B cell (primary cell): ENCODE data around the gene SNCA. TPM values are rescaled to one million over a fixed set of nuclear protein-coding genes. Genes with fewer than 3 reads are reported as not detected.

Experiments used
- ATAC-seq: fragments of 200-7000 bp; cut with Tn5 transposase; one replicate; pipeline ENCODE4 v1.10.0; 2021; ENCODE audit warnings: low read depth, mild to moderate bottlenecking, moderate number of reproducible peaks, moderate library complexity
- CTCF ChIA-PET: fragments of 350-600 bp; sonication (Branson Sonifier 250); formaldehyde crosslinking; loops from one replicate; lab custom pipeline; 2021; ENCODE audit warnings: antibody characterized with exemption, inconsistent platforms; lab: Charles Lee
- POLR2A ChIA-PET: fragments of 350-600 bp; sonication (Branson Sonifier 250); formaldehyde crosslinking; loops from one replicate; lab custom pipeline; 2021; ENCODE audit warnings: antibody characterized with exemption; lab: Charles Lee
- DNase-seq: peaks from one replicate; pipeline ENCODE4 v3.0.0; 2013
- H2AFZ ChIP-seq: 2 replicates; pipeline ENCODE4 v1.6.1; 2012; ENCODE audit warnings: mild to moderate bottlenecking, low read depth, low read length; ENCODE audit not compliant: insufficient read depth, poor library complexity, severe bottlenecking
- H3K27ac ChIP-seq, 2 donors: 1 replicate in 1 of 2; 2 replicates in 1 of 2; pipeline ENCODE4 v1.5.1; 2012 to 2013; ENCODE audit warnings: low read length in 2 of 2, mild to moderate bottlenecking in 2 of 2, moderate library complexity in 1 of 2
- H3K27me3 ChIP-seq, 4 experiments: fragments of 200-600 bp in 1 of 4; sonication (generic) in 1 of 4; replicated peaks in 1 of 4; 1 replicate in 2 of 4; 2 replicates in 2 of 4; pipeline versions ENCODE4 v1.6.1 to v1.7.0; 2013 to 2016; ENCODE audit warnings: low read length in 3 of 4, mild to moderate bottlenecking in 2 of 4, mixed read lengths in 1 of 4, moderate library complexity in 1 of 4; ENCODE audit not compliant: insufficient read depth in 4 of 4, control insufficient read depth in 3 of 4; ENCODE audit errors: control extremely low read depth in 1 of 4
- H3K36me3 ChIP-seq, 2 experiments: replicated peaks in 1 of 2; 1 replicate in 1 of 2; 2 replicates in 1 of 2; pipeline versions ENCODE4 v1.6.1 to v1.7.1; 2013; ENCODE audit warnings: low read length in 1 of 2; ENCODE audit not compliant: insufficient read depth in 2 of 2, control insufficient read depth in 1 of 2; ENCODE audit errors: control extremely low read depth in 1 of 2, extremely low read depth in 1 of 2
- H3K4me1 ChIP-seq, 2 donors: fragments of 200-600 bp in 1 of 2; sonication (generic) in 1 of 2; 1 replicate in 1 of 2; 2 replicates in 1 of 2; pipeline versions ENCODE4 v1.5.1 to v1.6.1; 2013 to 2017; ENCODE audit warnings: low read length in 2 of 2; ENCODE audit not compliant: control insufficient read depth in 2 of 2, insufficient read depth in 2 of 2
- H3K4me2 ChIP-seq: replicated peaks from 2 replicates; pipeline ENCODE3; 2012; ENCODE audit warnings: mild to moderate bottlenecking, low read depth, low read length; ENCODE audit not compliant: poor library complexity, severe bottlenecking
- H3K4me3 ChIP-seq, 5 experiments: fragments of 200-600 bp in 1 of 5; sonication (generic) in 1 of 5; 1 replicate in 3 of 5; 2 replicates in 2 of 5; pipeline versions ENCODE4 v1.5.1 to v1.7.0; 2011 to 2016; ENCODE audit warnings: low read length in 4 of 5, mild to moderate bottlenecking in 4 of 5, low read depth in 2 of 5, control low read depth in 1 of 5, moderate library complexity in 1 of 5; ENCODE audit not compliant: insufficient read depth in 1 of 5; ENCODE audit errors: control extremely low read depth in 1 of 5, extremely low read depth in 1 of 5
- H3K79me2 ChIP-seq: fragments of 200-600 bp; sonication (generic); one replicate; pipeline ENCODE4 v1.6.0; 2016; ENCODE audit warnings: low read length; ENCODE audit not compliant: control insufficient read depth, insufficient read depth
- H3K9ac ChIP-seq: fragments of 200-600 bp; sonication (generic); 2 replicates; pipeline ENCODE4 v1.6.1; 2017; ENCODE audit warnings: mild to moderate bottlenecking, low read length, moderate library complexity
- H3K9me3 ChIP-seq, 3 donors: one replicate each; pipeline versions ENCODE4 v1.6.1 to v1.7.1; 2013; ENCODE audit warnings: low read length in 2 of 3; ENCODE audit not compliant: control insufficient read depth in 2 of 3, insufficient read depth in 1 of 3; ENCODE audit errors: control extremely low read depth in 1 of 3
- H4K20me1 ChIP-seq: 2 replicates; pipeline ENCODE4 v1.6.0; 2012; ENCODE audit warnings: mild to moderate bottlenecking, low read length; ENCODE audit not compliant: insufficient read depth, control insufficient read depth, poor library complexity, severe bottlenecking
- H3K27ac Mint-ChIP-seq: one replicate; pipeline ENCODE4 v1.8.0; 2021; ENCODE audit warnings: mixed read lengths
- H3K27me3 Mint-ChIP-seq: one replicate; pipeline ENCODE4 v1.8.0; 2021; ENCODE audit warnings: mixed read lengths
- H3K4me1 Mint-ChIP-seq: one replicate; pipeline ENCODE4 v1.8.0; 2021; ENCODE audit warnings: mixed read lengths
- H3K4me3 Mint-ChIP-seq: one replicate; pipeline ENCODE4 v1.8.0; 2021; ENCODE audit warnings: mixed read lengths
- H3K9me3 Mint-ChIP-seq: one replicate; pipeline ENCODE4 v1.8.0; 2022; ENCODE audit warnings: mixed read lengths; ENCODE audit not compliant: insufficient read depth
- EZH2 ChIP-seq: IDR thresholded peaks from 2 replicates; pipeline ENCODE4 v1.6.1; 2012; ENCODE audit warnings: borderline replicate concordance, low read depth, mild to moderate bottlenecking, moderate library complexity, low read length; ENCODE audit not compliant: insufficient read depth, poor library complexity, severe bottlenecking
- WGBS: methylation state at CpG from one replicate; pipeline ENCODE4 v1.1.5; 2013; ENCODE audit warnings: missing lambda C conversion rate; ENCODE audit not compliant: insufficient coverage; 5-methylcytosine and 5-hydroxymethylcytosine counted together
- intact Hi-C: fragments of 100-400 bp; cut with micrococcal nuclease; formaldehyde crosslinking; loops from one replicate; pipeline ENCODE4 v1.10.0; 2022
- polyA minus RNA-seq: library from RNA; depleted of rRNA, polyadenylated mRNA; stranded (reverse); fragments of >200 nt; gene quantifications from 2 replicates; pipeline ENCODE4 v1.2.3, GENCODE V29; 2012
- polyA plus RNA-seq: library from polyadenylated mRNA; depleted of rRNA; stranded (reverse); fragments of >200 nt; gene quantifications from 2 replicates; pipeline ENCODE4 v1.2.3, GENCODE V29; 2012
- total RNA-seq, 2 donors: library from RNA; stranded (reverse); fragments of 120-200 nt in 1 of 2; gene quantifications; 1 replicate in 1 of 2; 2 replicates in 1 of 2; pipeline versions ENCODE4 v1.2.3 to v1.2.4, GENCODE V29; 2013 to 2022
- TF ChIP-seq, protein P1 (sequence below): fragments of 200-600 bp; IDR thresholded peaks from one replicate; pipeline ENCODE4 v1.8.0; 2022; ENCODE audit warnings: antibody characterized with exemption, mild to moderate bottlenecking

SNCA gene
- total RNA-seq = 1.3 and 3.4 TPM in 2 replicates
- 6.2 TPM for total RNA-seq (2013)
- 0.48 and 0.71 TPM in 2 replicates for polyA plus RNA-seq
- 10.8 TPM in 1 of 2 replicates, not detected in the other for polyA minus RNA-seq

- H3K9me3 ChIP-seq = peaks cover 0 to 15% (median 0%) of the 10 kb centered on the region in 3 donors
- peak within 1 kb of the TSS; percentile 69 for H2AFZ ChIP-seq
- no peak within 1 kb of the TSS for H3K27ac ChIP-seq
- peaks cover 22 to 24% of the 10 kb centered on the region in 2 donors for H3K4me1 ChIP-seq
- no peaks in the 10 kb centered on the region for H3K9me3 Mint-ChIP-seq
- H3K79me2 ChIP-seq = no peaks in the 10 kb centered on the region
- CTCF ChIA-PET = no interaction called here
- H3K4me2 ChIP-seq = peak within 1 kb of the TSS; percentile 88
- POLR2A ChIA-PET = no interaction called here
- WGBS = 4% methylated on average over 29 of the region's 48 CpGs
- no peaks in the 10 kb centered on the region for H3K36me3 ChIP-seq
- H4K20me1 ChIP-seq = no peaks in the 10 kb centered on the region
- H3K4me3 ChIP-seq = peak within 1 kb of the TSS; percentile 34 to 55 (median 54)
- peak; percentile 43 for ATAC-seq
- peak within 1 kb of the TSS; percentile 56 for H3K9ac ChIP-seq
- no peak for TF ChIP-seq EZH2
- TF ChIP-seq, protein P1, sequence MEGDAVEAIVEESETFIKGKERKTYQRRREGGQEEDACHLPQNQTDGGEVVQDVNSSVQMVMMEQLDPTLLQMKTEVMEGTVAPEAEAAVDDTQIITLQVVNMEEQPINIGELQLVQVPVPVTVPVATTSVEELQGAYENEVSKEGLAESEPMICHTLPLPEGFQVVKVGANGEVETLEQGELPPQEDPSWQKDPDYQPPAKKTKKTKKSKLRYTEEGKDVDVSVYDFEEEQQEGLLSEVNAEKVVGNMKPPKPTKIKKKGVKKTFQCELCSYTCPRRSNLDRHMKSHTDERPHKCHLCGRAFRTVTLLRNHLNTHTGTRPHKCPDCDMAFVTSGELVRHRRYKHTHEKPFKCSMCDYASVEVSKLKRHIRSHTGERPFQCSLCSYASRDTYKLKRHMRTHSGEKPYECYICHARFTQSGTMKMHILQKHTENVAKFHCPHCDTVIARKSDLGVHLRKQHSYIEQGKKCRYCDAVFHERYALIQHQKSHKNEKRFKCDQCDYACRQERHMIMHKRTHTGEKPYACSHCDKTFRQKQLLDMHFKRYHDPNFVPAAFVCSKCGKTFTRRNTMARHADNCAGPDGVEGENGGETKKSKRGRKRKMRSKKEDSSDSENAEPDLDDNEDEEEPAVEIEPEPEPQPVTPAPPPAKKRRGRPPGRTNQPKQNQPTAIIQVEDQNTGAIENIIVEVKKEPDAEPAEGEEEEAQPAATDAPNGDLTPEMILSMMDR = no peak
- peaks cover 51% of the 10 kb centered on the region for H3K27me3 Mint-ChIP-seq
- DNase-seq = peak; percentile 36
- no peak within 1 kb of the TSS for H3K27ac Mint-ChIP-seq
- peaks cover 0 to 31% (median 28%) of the 10 kb centered on the region in 4 experiments for H3K27me3 ChIP-seq
- H3K4me3 Mint-ChIP-seq = peak within 1 kb of the TSS; percentile 82
- peaks cover 19% of the 10 kb centered on the region for H3K4me1 Mint-ChIP-seq
- intact Hi-C loops = no loop called here
Observed at GRCh38 chr4:89836897-89837384, at the start of gene SNCA. SNCA (minus strand) TSS chr4:89837161; CDS start chr4:89835667, 1,494 bp downstream.

DNA sequence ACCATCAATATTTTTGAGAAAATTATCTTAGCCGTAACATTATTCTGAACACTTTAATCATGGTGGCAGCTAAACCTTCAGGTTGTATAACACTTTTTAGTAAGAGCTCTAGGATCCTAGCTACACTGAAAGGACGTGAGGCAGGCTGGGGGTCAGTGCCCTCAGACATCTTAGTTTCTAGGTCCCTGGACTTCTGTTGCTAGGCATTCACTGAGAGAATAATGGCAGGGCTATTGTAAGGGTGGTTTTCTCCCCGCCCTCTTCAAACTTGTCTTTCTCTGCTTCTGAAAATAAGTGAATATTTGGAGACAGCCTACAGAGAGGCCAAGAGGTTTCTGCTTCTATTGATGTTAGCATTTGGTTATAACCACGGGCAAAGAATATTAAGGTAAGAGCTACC lies 42.3 kb upstream of the SNCA start:
- DNase-seq = no peak
- Histone ChIP-seq H3K9me3 (no peaks in the 10 kb centered on the region), H3K4me1 (no peaks in the 10 kb centered on the region), H3K79me2 (no peaks in the 10 kb centered on the region), H3K27ac (no peak overlapping the region), H2AFZ (no peak overlapping the region), H3K4me2 (no peak overlapping the region), H3K9ac (no peak overlapping the region), H4K20me1 (no peaks in the 10 kb centered on the region), H3K36me3 (no peaks in the 10 kb centered on the region), H3K27me3 (no peaks in the 10 kb centered on the region), H3K4me3 (no peak overlapping the region)
- Mint-ChIP-seq H3K4me3 (no peak overlapping the region), H3K27me3 (peaks cover 10% of the 10 kb centered on the region), H3K27ac (no peak overlapping the region), H3K4me1 (no peaks in the 10 kb centered on the region), H3K9me3 (no peaks in the 10 kb centered on the region)
- intact Hi-C loops = no loop called here
- TF ChIP-seq, protein P1 = no peak
- no peak for TF ChIP-seq EZH2
- POLR2A ChIA-PET = no interaction called here
- ATAC-seq = no peak
- no CpG with 5 or more reads among the region's 4 CpGs for WGBS
- CTCF ChIA-PET = no interaction called here
